Astrocyte (in vitro differentiated cells and primary cell): Measurements from ENCODE around the gene RRH.

ENCODE experiments used
- EZH2 ChIP-seq: IDR thresholded peaks from 2 replicates; pipeline ENCODE4 v1.6.1; 2012; ENCODE audit warnings: mild to moderate bottlenecking, low read length, inconsistent platforms; ENCODE audit not compliant: insufficient read depth
- TF ChIP-seq, protein P1 (sequence below): IDR thresholded peaks from 2 replicates; pipeline ENCODE4 v1.5.1; 2011; ENCODE audit warnings: low read depth, mild to moderate bottlenecking, inconsistent platforms, low read length, moderate library complexity; ENCODE audit not compliant: insufficient read depth

DNA sequence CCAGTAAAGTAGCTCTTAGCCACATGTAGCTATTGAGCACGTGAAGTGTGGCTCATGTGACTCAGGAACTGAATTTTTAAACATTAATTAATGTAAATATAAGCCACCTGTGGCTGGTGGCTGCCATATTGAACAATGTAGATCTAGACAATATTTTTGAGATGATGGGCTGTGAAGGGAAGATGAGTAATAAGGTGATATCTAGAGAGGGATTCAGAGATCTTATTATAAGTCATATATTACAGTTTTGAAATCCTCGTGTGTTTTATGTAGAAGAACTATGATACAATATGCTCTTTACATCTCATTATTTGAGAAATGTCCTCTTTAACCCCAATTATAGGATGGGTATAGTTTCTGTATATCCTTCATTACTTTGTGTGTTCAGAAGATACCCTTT, 6.6 kb upstream of the RRH start:
- TF ChIP-seq, protein P1, sequence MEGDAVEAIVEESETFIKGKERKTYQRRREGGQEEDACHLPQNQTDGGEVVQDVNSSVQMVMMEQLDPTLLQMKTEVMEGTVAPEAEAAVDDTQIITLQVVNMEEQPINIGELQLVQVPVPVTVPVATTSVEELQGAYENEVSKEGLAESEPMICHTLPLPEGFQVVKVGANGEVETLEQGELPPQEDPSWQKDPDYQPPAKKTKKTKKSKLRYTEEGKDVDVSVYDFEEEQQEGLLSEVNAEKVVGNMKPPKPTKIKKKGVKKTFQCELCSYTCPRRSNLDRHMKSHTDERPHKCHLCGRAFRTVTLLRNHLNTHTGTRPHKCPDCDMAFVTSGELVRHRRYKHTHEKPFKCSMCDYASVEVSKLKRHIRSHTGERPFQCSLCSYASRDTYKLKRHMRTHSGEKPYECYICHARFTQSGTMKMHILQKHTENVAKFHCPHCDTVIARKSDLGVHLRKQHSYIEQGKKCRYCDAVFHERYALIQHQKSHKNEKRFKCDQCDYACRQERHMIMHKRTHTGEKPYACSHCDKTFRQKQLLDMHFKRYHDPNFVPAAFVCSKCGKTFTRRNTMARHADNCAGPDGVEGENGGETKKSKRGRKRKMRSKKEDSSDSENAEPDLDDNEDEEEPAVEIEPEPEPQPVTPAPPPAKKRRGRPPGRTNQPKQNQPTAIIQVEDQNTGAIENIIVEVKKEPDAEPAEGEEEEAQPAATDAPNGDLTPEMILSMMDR: no peak
- no peak for TF ChIP-seq EZH2
